K562 (cell line): Measurements from ENCODE around the gene DNASE2B. TPM values are rescaled to one million over a fixed set of nuclear protein-coding genes. Genes with fewer than 3 reads are reported as not detected.

ENCODE experiments used
- ATF3 ChIP-seq, 2 experiments: fragments of 450-650 bp in 1 of 2; sonication (generic) in 1 of 2; formaldehyde crosslinking in 1 of 2; IDR thresholded peaks in 1 of 2; conservative IDR thresholded peaks in 1 of 2; 2 replicates each; pipeline versions ENCODE4 v1.6.1 to v1.8.1; 2016 to 2023; ENCODE audit warnings: mild to moderate bottlenecking in 2 of 2, moderate library complexity in 2 of 2, inconsistent platforms in 1 of 2, missing genetic modification reagents in 1 of 2
- CREB3 ChIP-seq: fragments of 450-650 bp; conservative IDR thresholded peaks from 2 replicates; pipeline ENCODE4 v1.6.1; 2016; ENCODE audit warnings: missing genetic modification characterization, low read depth, mild to moderate bottlenecking, missing compliant biosample characterization, moderate library complexity
- CUX1 ChIP-seq: fragments of 200-800 bp; sonication (Bioruptor generic); IDR thresholded peaks from 2 replicates; pipeline ENCODE4 v1.6.1; 2016; ENCODE audit warnings: missing genetic modification characterization, missing compliant biosample characterization
- E2F8 ChIP-seq: fragments of 450-650 bp; IDR thresholded peaks from 2 replicates; pipeline ENCODE4 v1.7.1; 2018; ENCODE audit warnings: mild to moderate bottlenecking, low read depth; ENCODE audit not compliant: partially characterized antibody
- GMEB1 ChIP-seq: fragments of 250-450 bp; sonication (Bioruptor Pico); IDR thresholded peaks from 2 replicates; pipeline ENCODE4 v1.4.0; 2020; ENCODE audit warnings: mild to moderate bottlenecking
- RHOXF2B ChIP-seq: fragments of 250-450 bp; sonication (Bioruptor Pico); conservative IDR thresholded peaks from 2 replicates; pipeline ENCODE4 v1.5.1; 2021
- SMARCC2 ChIP-seq: fragments of 450-650 bp; IDR thresholded peaks from 2 replicates; pipeline ENCODE4 v1.6.1; 2017; ENCODE audit warnings: antibody characterized with exemption, moderate library complexity, mild to moderate bottlenecking, low read depth
- SP1 ChIP-seq: sonication (generic); formaldehyde crosslinking; IDR thresholded peaks from 2 replicates; pipeline ENCODE4 v1.8.1; 2022; ENCODE audit warnings: mild to moderate bottlenecking, missing genetic modification reagents
- SPI1 ChIP-seq: IDR thresholded peaks from 2 replicates; pipeline ENCODE4 v1.6.1; 2011; ENCODE audit warnings: low read depth, low read length, control low read depth, borderline replicate concordance
- TAL1 ChIP-seq: fragments of 450-650 bp; IDR thresholded peaks from 2 replicates; pipeline ENCODE4 v1.6.1; 2016; ENCODE audit warnings: mild to moderate bottlenecking
- TCF7 ChIP-seq: sonication (generic); IDR thresholded peaks from 2 replicates; pipeline ENCODE4 v1.6.1; 2016; ENCODE audit warnings: antibody characterized with exemption, borderline replicate concordance
- ZKSCAN1 ChIP-seq: fragments of 150-350 bp; IDR thresholded peaks from 2 replicates; pipeline ENCODE4 v1.6.1; 2016; ENCODE audit warnings: low read depth, low read length
- ZNF347 ChIP-seq: fragments of 450-650 bp; formaldehyde crosslinking; IDR thresholded peaks from 2 replicates; pipeline ENCODE4 v1.4.0; 2020; ENCODE audit warnings: low read depth, mild to moderate bottlenecking, moderate library complexity
- polyA plus RNA-seq, 8 experiments: library from polyadenylated mRNA; depleted of rRNA in 4 of 8; stranded (reverse) in 5 of 8; unstranded in 3 of 8; fragments of >200 nt; fragmentation: Nextera tagmentation in 2 of 8; fragmentation: Illumina TruSeq in 1 of 8; extraction: Ambion mirVana in 2 of 8; extraction: Trizol in 1 of 8; gene quantifications; 2 replicates each; pipeline versions ENCODE4 v1.2.1 to v1.2.3, GENCODE V29; 2011 to 2014; ENCODE audit warnings: inconsistent platforms in 1 of 8, missing spikeins in 1 of 8
- total RNA-seq, 7 experiments: library from RNA; depleted of rRNA in 6 of 7; stranded (reverse); fragments of >200 nt in 6 of 7; fragmentation: Illumina TruSeq in 2 of 7; extraction: Trizol in 2 of 7; gene quantifications; 2 replicates each; pipeline versions ENCODE4 v1.2.1 to v1.2.3, GENCODE V29; 2011 to 2021; ENCODE audit warnings: low replicate concordance in 1 of 7

The DNASE2B gene
- total and polyA plus RNA-seq, 9 of the 15 experiments (the other 6 are each of a cell fraction or from before 2014, with no cell fraction given) = not detected

GRCh38 chr1:84365225-84366221 is 32.8 kb upstream of the DNASE2B start (continued):
- TF ChIP-seq ATF3 (IDR thresholded peaks at IDR 0.05) = peak; percentile 95
- 0 out of 2 replicates have a peak, but pooled peaks have one; percentile 43 for TF ChIP-seq ATF3 (CRISPR knock-in tag; conservative IDR thresholded peaks at IDR 0.05)
- TF ChIP-seq TAL1 = no peak
- TF ChIP-seq SPI1 = 0 out of 2 replicates have a peak, but pooled peaks have one; percentile 29
- no peak for TF ChIP-seq ZNF347 (CRISPR knock-in tag)
- TF ChIP-seq SP1 (CRISPR knock-in tag) = no peak
- TF ChIP-seq E2F8 = no peak
- no peak for TF ChIP-seq TCF7
- 0 out of 2 replicates have a peak, but pooled peaks have one; percentile 38 for TF ChIP-seq SMARCC2
- TF ChIP-seq GMEB1 = no peak
- TF ChIP-seq CUX1 = no peak
- TF ChIP-seq ZKSCAN1 = no peak
- TF ChIP-seq CREB3 (tag) = no peak
- TF ChIP-seq RHOXF2B (CRISPR knock-in tag) = no peak
